Activated CD8-positive, alpha-beta T cell treated with anti-CD3 and anti-CD28 coated beads, Interleukin-2, amount 10 ng/mL, durations not matched to agents 7 days and 5 days (primary cell): ENCODE results near the gene ITPK1. TPM values are rescaled to one million over a fixed set of nuclear protein-coding genes. Genes with fewer than 3 reads are reported as not detected.

Experiments used
- total RNA-seq, 2 experiments: library from RNA; stranded (reverse); gene quantifications; one replicate each; pipeline ENCODE4 v1.2.3, GENCODE V29; 2021

Gene ITPK1
- total RNA-seq, 2 experiments from 2014 or later = 103 to 107 TPM

Other genes with a start within 250 kb of the ITPK1 start
- gene CHGA, start 192.8 kb downstream of the ITPK1 start, total RNA-seq = not detected
- 10 to 100 TPM; 21.0 to 21.5 TPM for gene MOAP1, start 69.0 kb upstream of the ITPK1 start, total RNA-seq
- gene LYSET, start 69.4 kb upstream of the ITPK1 start, total RNA-seq = 10 to 100 TPM in 1 of 2 experiments, 1 to 10 TPM in 1; 9.7 to 10.6 TPM
- gene GON7, start 91.1 kb upstream of the ITPK1 start, total RNA-seq = 10 to 100 TPM; 21.5 to 24.6 TPM
- gene UBR7, start 91.3 kb upstream of the ITPK1 start, total RNA-seq = 10 to 100 TPM; 39.0 to 49.3 TPM
- gene BTBD7, start 217.1 kb upstream of the ITPK1 start, total RNA-seq = 10 to 100 TPM; 19.0 to 20.4 TPM
- gene COX8C, start 231.3 kb upstream of the ITPK1 start, total RNA-seq = not detected